Inferior parietal cortex (tissue), 1 donor: ENCODE results near the gene ANKRD29.
"Not testable (repeated sequence)": the region's sequence is repeated elsewhere in the genome, so short reads cannot be mapped to it uniquely, and the experiment has no call there.

Experiments
- DNase-seq: peaks from one replicate; pipeline ENCODE4 v3.0.0-alpha.2; 2016; ENCODE audit errors: extremely low spot score

ANKRD29 gene

GRCh38 chr18:23645568-23646175, 17.0 kb downstream of the ANKRD29 start:
- DNase-seq, result no peak

- no peak for DNase-seq
Measured at GRCh38 chr18:23643815-23644490, 18.8 kb downstream of the ANKRD29 start.

- no peak for DNase-seq
Measured at GRCh38 chr18:23641937-23642666, 20.6 kb downstream of the ANKRD29 start.

- DNase-seq, result no peak
Measured at GRCh38 chr18:23641143-23641720, 21.5 kb downstream of the ANKRD29 start.

GRCh38 chr18:23640052-23640451, 22.7 kb downstream of the ANKRD29 start:
- DNase-seq, result no peak

- DNase-seq, result not testable (repeated sequence)
Measured at GRCh38 chr18:23636433-23636832, 26.3 kb downstream of the ANKRD29 start.

- DNase-seq, result no peak
Measured at GRCh38 chr18:23636071-23636399, 26.7 kb downstream of the ANKRD29 start.

GRCh38 chr18:23635283-23636070, 27.2 kb downstream of the ANKRD29 start:
- no peak for DNase-seq

GRCh38 chr18:23634692-23635091, 28.0 kb downstream of the ANKRD29 start:
- DNase-seq, result no peak

GRCh38 chr18:23632615-23633014, 30.1 kb downstream of the ANKRD29 start:
- DNase-seq, result no peak

GRCh38 chr18:23631746-23632145, 31.0 kb downstream of the ANKRD29 start:
- no peak for DNase-seq

GRCh38 chr18:23631312-23631711, 31.4 kb downstream of the ANKRD29 start:
- DNase-seq, result no peak

- no peak for DNase-seq
Measured at GRCh38 chr18:23629444-23629946, 33.2 kb downstream of the ANKRD29 start.

GRCh38 chr18:23627970-23628369, 34.7 kb downstream of the ANKRD29 start:
- DNase-seq, result no peak

GRCh38 chr18:23627321-23627720, 35.4 kb downstream of the ANKRD29 start:
- DNase-seq, result no peak

GRCh38 chr18:23626451-23627279, 36.0 kb downstream of the ANKRD29 start:
- no peak for DNase-seq

GRCh38 chr18:23623040-23623439, 39.7 kb downstream of the ANKRD29 start:
- DNase-seq, result no peak

GRCh38 chr18:23619388-23619881, 43.3 kb downstream of the ANKRD29 start:
- DNase-seq, result no peak

- no peak for DNase-seq
Measured at GRCh38 chr18:23618862-23619387, 43.8 kb downstream of the ANKRD29 start.

GRCh38 chr18:23617412-23618014, 45.2 kb downstream of the ANKRD29 start:
- no peak for DNase-seq
